GM12878 (cell line): ENCODE data around the gene ENO2. TPM values are rescaled to one million over a fixed set of nuclear protein-coding genes. Genes with fewer than 3 reads are reported as not detected.

Source experiments
- ATAC-seq: fragments of 200-7000 bp; cut with Tn5 transposase; 3 replicates; pipeline ENCODE4 v1.9.1; 2020; ENCODE audit warnings: mild to moderate bottlenecking, moderate library complexity
- BruUV-seq: library from RNA; stranded (reverse); fragments of 400-500 nt; replicated peaks from 2 replicates; lab custom pipeline; 2021; lab: Mats Ljungman, UMichigan
- CTCF ChIA-PET: fragments of 300-600 bp; sonication (Branson Sonifier 250); formaldehyde crosslinking; extraction: SDS; loops from one replicate; lab custom pipeline; 2021; ENCODE audit warnings: inconsistent platforms; lab: Yijun Ruan, JAX
- POLR2A ChIA-PET: fragments of 350-600 bp; formaldehyde crosslinking; extraction: SDS; loops from one replicate; lab custom pipeline; 2021; ENCODE audit warnings: inconsistent platforms; lab: Charles Lee
- RAD21 ChIA-PET: fragments of 300-600 bp; sonication (Branson Sonifier 250); formaldehyde crosslinking; loops from one replicate; lab custom pipeline; 2023; ENCODE audit warnings: antibody characterized with exemption; ENCODE audit not compliant: unreplicated experiment; lab: Charles Lee
- SMC1A ChIA-PET: fragments of 300-600 bp; sonication (Branson Sonifier 250); formaldehyde crosslinking; loops from one replicate; lab custom pipeline; 2023; ENCODE audit not compliant: unreplicated experiment, uncharacterized antibody; lab: Charles Lee
- DNase-seq: peaks from one replicate; pipeline ENCODE4 v3.0.0-alpha.2; 2011; ENCODE audit warnings: low read depth, low spot score
- FAIRE-seq: peaks from 3 replicates; lab custom pipeline; 2011; peaks lifted over from hg19 to GRCh38; lab: Jason Lieb, UNC
- H2AFZ ChIP-seq: 2 replicates; pipeline ENCODE4 v1.6.0; 2011; ENCODE audit warnings: low read depth, low read length, control low read depth; ENCODE audit not compliant: control insufficient read depth
- H3K27ac ChIP-seq: 2 replicates; pipeline ENCODE4 v1.5.1; 2011; ENCODE audit warnings: control low read depth; ENCODE audit not compliant: control insufficient read depth, insufficient read depth
- H3K27me3 ChIP-seq, 2 experiments: replicated peaks in 1 of 2; 2 replicates each; pipeline versions ENCODE4 v1.6.0 to v1.6.1; 2011; ENCODE audit warnings: low read length in 1 of 2; ENCODE audit not compliant: control insufficient read depth in 2 of 2, insufficient read depth in 2 of 2
- H3K36me3 ChIP-seq, 2 experiments: 2 replicates each; pipeline ENCODE4 v1.5.1; 2011; ENCODE audit warnings: low read length in 1 of 2; ENCODE audit not compliant: control insufficient read depth in 2 of 2, insufficient read depth in 2 of 2
- H3K4me1 ChIP-seq: 2 replicates; pipeline ENCODE4 v1.6.1; 2011; ENCODE audit warnings: mild to moderate bottlenecking, low read length, moderate library complexity, mixed read lengths; ENCODE audit not compliant: control insufficient read depth, insufficient read depth
- H3K4me2 ChIP-seq: 2 replicates; pipeline ENCODE4 v1.6.0; 2011; ENCODE audit warnings: control low read depth; ENCODE audit not compliant: control insufficient read depth, insufficient read depth
- H3K4me3 ChIP-seq: fragments of 200-600 bp; sonication (generic); 2 replicates; pipeline ENCODE4 v1.5.1; 2016
- H3K79me2 ChIP-seq: 2 replicates; pipeline ENCODE4 v1.6.0; 2011; ENCODE audit warnings: low read length; ENCODE audit not compliant: control insufficient read depth, insufficient read depth
- H3K9ac ChIP-seq: 2 replicates; pipeline ENCODE4 v1.8.0; 2011; ENCODE audit warnings: low read length, control low read depth, mixed read lengths; ENCODE audit not compliant: control insufficient read depth, insufficient read depth
- H3K9me3 ChIP-seq: replicated peaks from 3 replicates; pipeline ENCODE4 v1.5.1; 2011; ENCODE audit warnings: mild to moderate bottlenecking, low read length; ENCODE audit not compliant: control insufficient read depth, insufficient read depth
- H4K20me1 ChIP-seq: 2 replicates; pipeline ENCODE4 v1.6.0; 2011; ENCODE audit not compliant: control insufficient read depth, insufficient read depth
- BACH1 ChIP-seq: fragments of 450-650 bp; IDR thresholded peaks from 2 replicates; pipeline ENCODE4 v1.6.1; 2017; ENCODE audit warnings: mild to moderate bottlenecking, borderline replicate concordance
- EED ChIP-seq: sonication (generic); IDR thresholded peaks from 2 replicates; pipeline ENCODE4 v1.6.1; 2016; ENCODE audit warnings: antibody characterized with exemption, low read depth
- IKZF2 ChIP-seq, 2 experiments: fragments of 450-650 bp; IDR thresholded peaks; 2 replicates each; pipeline ENCODE4 v1.6.1; 2017; ENCODE audit warnings: mild to moderate bottlenecking in 2 of 2, moderate library complexity in 2 of 2
- POLR2A ChIP-seq: IDR thresholded peaks from 2 replicates; pipeline ENCODE4 v1.6.1; 2011; ENCODE audit warnings: low read depth, mild to moderate bottlenecking, low read length
- RELB ChIP-seq: fragments of 450-650 bp; IDR thresholded peaks from 2 replicates; pipeline ENCODE4 v1.6.1; 2017; ENCODE audit warnings: low read depth, mild to moderate bottlenecking, moderate library complexity
- REST ChIP-seq: IDR thresholded peaks from 2 replicates; pipeline ENCODE4 v1.6.1; 2012; ENCODE audit warnings: mild to moderate bottlenecking, low read depth, low read length
- WGBS: methylation state at CpG from one replicate; pipeline ENCODE4 v1.1.6; 2016; ENCODE audit warnings: low lambda C conversion rate; ENCODE audit not compliant: insufficient replicate concordance, insufficient coverage; ENCODE audit errors: missing lambda C conversion rate; 5-methylcytosine and 5-hydroxymethylcytosine counted together
- in situ Hi-C: fragments of 300-500 bp; cut with MboI; formaldehyde crosslinking; loops from 9 replicates; pipeline ENCODE4 v1.14.3; 2018; ENCODE audit warnings: mixed read lengths
- intact Hi-C: fragments of 100-400 bp; cut with micrococcal nuclease; formaldehyde crosslinking; loops from one replicate; pipeline ENCODE4 v1.14.2; 2022; ENCODE audit not compliant: unreplicated experiment
- polyA plus RNA-seq, 11 experiments: library from polyadenylated mRNA; depleted of rRNA in 4 of 11; unstranded in 6 of 11; stranded (reverse) in 5 of 11; fragments of >200 nt; fragmentation: Nextera tagmentation in 4 of 11; fragmentation: Illumina TruSeq in 1 of 11; extraction: Ambion mirVana in 4 of 11; extraction: Trizol in 1 of 11; gene quantifications; 1 replicate in 1 of 11; 2 replicates in 10 of 11; pipeline versions ENCODE4 v1.2.1 to v1.2.3, GENCODE V29; 2011 to 2016; ENCODE audit warnings: inconsistent platforms in 2 of 11, missing spikeins in 2 of 11, low read depth in 1 of 11
- total RNA-seq, 4 experiments: library from RNA; depleted of rRNA in 3 of 4; stranded (reverse); fragments of >200 nt in 3 of 4; fragmentation: Illumina TruSeq in 1 of 4; extraction: Trizol in 1 of 4; gene quantifications; 2 replicates each; pipeline versions ENCODE4 v1.2.1 to v1.2.3, GENCODE V29; 2013 to 2021

The ENO2 gene
- total and polyA plus RNA-seq, 10 of the 15 experiments (the other 5 are each of a cell fraction or from before 2014, with no cell fraction given): 24.8 to 196 (median 43.1) TPM

- WGBS: 0% methylated on average over 3 of the region's 79 CpGs
- ChIA-PET CTCF (interaction anchor here (1.0 to 2.2 kb wide), 6 partner anchors 10 to 184 kb away, joined by 3 to 9 read pairs (median 4); partner anchors contain the start of genes C12orf57, C1RL and RNU7-1), SMC1A (interaction anchor here (1.3 to 1.8 kb wide), 2 partner anchors 10 to 15 kb away, joined by 4 to 5 read pairs; partner anchors contain the start of genes C12orf57 and RNU7-1), RAD21 (interaction anchor here (1.2 to 1.5 kb wide), 4 partner anchors 16 to 90 kb away, joined by 3 to 5 read pairs (median 5); partner anchors contain the start of genes C12orf57, CDCA3, LPCAT3 and RNU7-1), POLR2A (interaction anchor here (0.6 to 4.8 kb wide), 5 partner anchors 9 to 90 kb away, joined by 3 to 28 read pairs (median 4); partner anchors contain the start of gene LPCAT3)
- FAIRE-seq: no peak
- H2AFZ ChIP-seq: no peak overlapping the region
- H4K20me1 ChIP-seq: no peaks in the 10 kb centered on the region
- in situ Hi-C loops: no loop called here
- ATAC-seq: 0 out of 3 replicates have a peak, but pooled peaks have one; percentile 2
- TF ChIP-seq BACH1: no peak
- TF ChIP-seq POLR2A: peak; percentile 51
- peak overlapping the region; percentile 95 for H3K4me2 ChIP-seq
- peak overlapping the region; percentile 95 for H3K4me3 ChIP-seq
- BruUV-seq: no TSS peak
- peaks cover 31% of the 10 kb centered on the region for H3K4me1 ChIP-seq
- H3K9ac ChIP-seq: peak overlapping the region; percentile 79
- H3K36me3 ChIP-seq: peaks cover 0 to 3% of the 10 kb centered on the region in 2 experiments; a peak in 1 of 4 replicates
- DNase-seq: no peak
- no peaks in the 10 kb centered on the region for H3K9me3 ChIP-seq
- no peaks in the 10 kb centered on the region for H3K27me3 ChIP-seq
- intact Hi-C loops: no loop called here
- H3K79me2 ChIP-seq: peaks cover 41% of the 10 kb centered on the region
- peak overlapping the region; percentile 75 for H3K27ac ChIP-seq
These were observed 13.8 kb downstream of the ENO2 start for GRCh38 chr12:6928022-6928702.

GRCh38 chr12:6928703-6929407 is 14.5 kb downstream of the ENO2 start:
- intact Hi-C loops: no loop called here
- H3K4me1 ChIP-seq: peaks cover 24% of the 10 kb centered on the region
- WGBS: 41% methylated on average over 19 of the region's 19 CpGs
- H3K4me3 ChIP-seq: peak overlapping the region; percentile 95
- no peaks in the 10 kb centered on the region for H3K9me3 ChIP-seq
- no peaks in the 10 kb centered on the region; a peak in 1 of 4 replicates for H3K36me3 ChIP-seq
- H3K27me3 ChIP-seq: no peaks in the 10 kb centered on the region
- H3K4me2 ChIP-seq: peak overlapping the region; percentile 95
- H3K79me2 ChIP-seq: peaks cover 41% of the 10 kb centered on the region
- DNase-seq: no peak
- H3K27ac ChIP-seq: peak overlapping the region; percentile 75
- H3K9ac ChIP-seq: peak overlapping the region; percentile 79
- POLR2A ChIA-PET: interaction anchor here (0.6 to 1.8 kb wide), 5 partner anchors 9 to 89 kb away, joined by 3 to 8 read pairs (median 4); partner anchors contain the start of gene LPCAT3
- peak; percentile 7; the same call in 1 of the 3 replicates for ATAC-seq
- CTCF ChIA-PET: interaction anchor here (1.0 to 2.2 kb wide), 8 partner anchors 9 to 183 kb away, joined by 3 to 9 read pairs (median 4); partner anchors contain the start of genes C12orf57, C1RL and RNU7-1
- no peak overlapping the region for H2AFZ ChIP-seq
- BruUV-seq: TSS peak; percentile 42
- SMC1A ChIA-PET: interaction anchor here (1.3 to 1.8 kb wide), 2 partner anchors 9 to 15 kb away, joined by 4 to 5 read pairs; partner anchors contain the start of genes C12orf57 and RNU7-1
- no peak for FAIRE-seq
- RAD21 ChIA-PET: interaction anchor here (0.7 to 1.5 kb wide), 7 partner anchors 15 to 239 kb away, joined by 3 to 5 read pairs (median 3); partner anchors contain the start of genes C12orf57, CDCA3, LPCAT3 and RNU7-1
- no peaks in the 10 kb centered on the region for H4K20me1 ChIP-seq
- in situ Hi-C loops: no loop called here
- no peak for TF ChIP-seq REST
- peak; percentile 15; the same call in 1 of the 2 replicates for TF ChIP-seq RELB
- TF ChIP-seq IKZF2 (IDR thresholded peaks at IDR 0.05): peak; percentile 58 to 62; a peak in 3 of 4 replicates
- peak; percentile 57 for TF ChIP-seq EED
